COLO668 (cell line): ENCODE data around the gene SHH.
"Not testable (repeated sequence)": the region's sequence is repeated elsewhere in the genome, so short reads cannot be mapped to it uniquely, and the experiment has no call there.

Source experiments
- DNase-seq: peaks from one replicate; lab custom pipeline; 2025; ENCODE audit not compliant: unreplicated experiment; lab: John Stamatoyannopoulos, UW

The SHH gene

GRCh38 chr7:155820788-155821187, 8.5 kb upstream of the SHH start:
- no peak for DNase-seq

- no peak for DNase-seq
Measured at GRCh38 chr7:155820246-155820645, 8.0 kb upstream of the SHH start.

GRCh38 chr7:155819186-155819585, 6.9 kb upstream of the SHH start:
- DNase-seq = no peak

GRCh38 chr7:155818820-155819168, 6.5 kb upstream of the SHH start:
- no peak for DNase-seq

GRCh38 chr7:155818154-155818819, 6.0 kb upstream of the SHH start:
- no peak for DNase-seq

GRCh38 chr7:155817515-155817914, 5.3 kb upstream of the SHH start:
- not testable (repeated sequence) for DNase-seq

GRCh38 chr7:155816996-155817395, 4.7 kb upstream of the SHH start:
- DNase-seq = no peak

- DNase-seq = no peak
Measured at GRCh38 chr7:155816192-155816508, 3.9 kb upstream of the SHH start.

- DNase-seq = peak; percentile 48
Measured at GRCh38 chr7:155815332-155816191, 3.3 kb upstream of the SHH start.

- no peak for DNase-seq
Measured at GRCh38 chr7:155814316-155815276, 2.3 kb upstream of the SHH start.

- no peak for DNase-seq
Measured at GRCh38 chr7:155813546-155814315, 1.5 kb upstream of the SHH start.

- DNase-seq = no peak
Measured at GRCh38 chr7:155813125-155813524, 862 bp upstream of the SHH start.

- no peak for DNase-seq
Measured at GRCh38 chr7:155811560-155811894, 736 bp downstream of the SHH start.

GRCh38 chr7:155810770-155811559, 1.3 kb downstream of the SHH start:
- no peak for DNase-seq

- DNase-seq = no peak
Measured at GRCh38 chr7:155809947-155810769, 2.1 kb downstream of the SHH start.

- DNase-seq = no peak
Measured at GRCh38 chr7:155809332-155809946, 2.8 kb downstream of the SHH start.

GRCh38 chr7:155808549-155809331, 3.5 kb downstream of the SHH start:
- DNase-seq = peak; percentile 12
